Pancreas (tissue), 10 donors: ENCODE results near the gene NAA25. TPM values are rescaled to one million over a fixed set of nuclear protein-coding genes. Genes with fewer than 3 reads are reported as not detected.

Experiments used
- ATAC-seq, 4 donors: fragments of 200-7000 bp; cut with Tn5 transposase; one replicate each; pipeline versions ENCODE4 v1.8.0 to v1.9.1; 2020; ENCODE audit warnings: mild to moderate bottlenecking in 4 of 4, moderate library complexity in 4 of 4
- DNase-seq, 6 donors: peaks; one replicate each; pipeline ENCODE4 v3.0.0-alpha.2; 2020
- FAIRE-seq: peaks from 2 replicates; lab custom pipeline; 2012; peaks lifted over from hg19 to GRCh38; lab: Jason Lieb, UNC
- H3K27ac ChIP-seq, 4 donors: fragments of 200-600 bp; sonication (generic); 1 replicate in 3 of 4; 2 replicates in 1 of 4; pipeline versions ENCODE4 v1.5.0 to v1.8.0; 2020
- H3K27me3 ChIP-seq, 4 donors: fragments of 200-600 bp; one replicate each; pipeline ENCODE4 v1.8.0; 2021
- H3K36me3 ChIP-seq, 3 donors: fragments of 200-600 bp; sonication (generic) in 1 of 3; one replicate each; pipeline versions ENCODE4 v1.5.0 to v1.8.0; 2020 to 2021
- H3K4me1 ChIP-seq, 3 donors: fragments of 200-600 bp; one replicate each; pipeline ENCODE4 v1.8.0; 2021
- H3K4me3 ChIP-seq, 4 donors: fragments of 200-600 bp; sonication (generic) in 2 of 4; one replicate each; pipeline versions ENCODE4 v1.5.0 to v1.8.0; 2020 to 2021
- H3K9me3 ChIP-seq, 4 donors: fragments of 200-600 bp; one replicate each; pipeline ENCODE4 v1.8.0; 2021
- CTCF ChIP-seq, 4 donors: fragments of 200-600 bp; sonication (generic) in 3 of 4; IDR thresholded peaks; one replicate each; pipeline versions ENCODE4 v1.5.0 to v1.8.0; 2021; ENCODE audit warnings: antibody characterized with exemption in 4 of 4
- WGBS, 2 donors: extraction: QIAGEN DNeasy Blood & Tissue Kit; methylation state at CpG; one replicate each; pipeline ENCODE4 v1.1.7; 2013; 5-methylcytosine and 5-hydroxymethylcytosine counted together
- intact Hi-C, 3 donors: fragments of 100-400 bp; cut with DNase I; formaldehyde crosslinking; loops; one replicate each; pipeline versions ENCODE4 v1.11.1 to v1.14.2; 2022
- polyA plus RNA-seq, 2 donors: library from polyadenylated mRNA; stranded (reverse); fragments of 200-250 nt; gene quantifications; one replicate each; pipeline ENCODE4 v1.2.3, GENCODE V29; 2013
- total RNA-seq, 6 donors: library from RNA; stranded (reverse); fragmentation: NEBNext Ultra II Directional in 4 of 6; extraction: Animal tissue kit (Norgen Biotek cat#: 25700) in 4 of 6; gene quantifications; one replicate each; pipeline versions ENCODE4 v1.2.1 to v1.2.4, GENCODE V29; 2021 to 2023
- donor health status: healthy with polysubstance abuse.
- donor health status: DM: no; HTN: no; CAD: no; lungs with moderate emphysema.
- donor health status: DM: no; HTN: no; CAD: no.
- donor health status: control.
- donor health status: control.
- donor health status: Bipolar disorder and iron deficiency.
- donor health status: DM: yes; HTN: yes; CAD: no.
- donor health status: DM: no; HTN: no; CAD: no.
- donor health status: DM: no; HTN: no; CAD: no.
- donor health status: DM: yes; HTN: yes; CAD: no.

NAA25 gene
- total and polyA plus RNA-seq, 8 donors = 5.0 to 14.1 (median 12.0) TPM

- DNase-seq (no peak), ATAC-seq (no peak), FAIRE-seq (no peak)
- peaks cover 0 to 57% (median 24%) of the 10 kb centered on the region in 3 donors for H3K36me3 ChIP-seq
- H3K9me3 ChIP-seq = no peaks in the 10 kb centered on the region
- no peak for TF ChIP-seq CTCF (IDR thresholded peaks at IDR 0.05)
- H3K4me3 ChIP-seq = no peak overlapping the region
- no peaks in the 10 kb centered on the region for H3K4me1 ChIP-seq
- H3K27me3 ChIP-seq = no peaks in the 10 kb centered on the region
- intact Hi-C loops = no loop called here
- 71 to 81% methylated on average over 4 of the region's 4 CpGs for WGBS, 2 donors
- H3K27ac ChIP-seq = no peak overlapping the region
Measured at GRCh38 chr12:112035219-112035785, 73.3 kb downstream of the NAA25 start.

- 77 to 87% methylated on average over 5 of the region's 5 CpGs for WGBS, 2 donors
- H3K27ac ChIP-seq = no peak overlapping the region
- H3K4me3 ChIP-seq = no peak overlapping the region
- intact Hi-C loops = no loop called here
- DNase-seq (no peak), ATAC-seq (no peak), FAIRE-seq (no peak)
- H3K9me3 ChIP-seq = no peaks in the 10 kb centered on the region
- H3K36me3 ChIP-seq = peaks cover 0 to 43% (median 23%) of the 10 kb centered on the region in 3 donors
- H3K4me1 ChIP-seq = no peaks in the 10 kb centered on the region
- no peak for TF ChIP-seq CTCF (IDR thresholded peaks at IDR 0.05)
- no peaks in the 10 kb centered on the region for H3K27me3 ChIP-seq
Measured at GRCh38 chr12:112032292-112032691, 76.3 kb downstream of the NAA25 start.

DNA sequence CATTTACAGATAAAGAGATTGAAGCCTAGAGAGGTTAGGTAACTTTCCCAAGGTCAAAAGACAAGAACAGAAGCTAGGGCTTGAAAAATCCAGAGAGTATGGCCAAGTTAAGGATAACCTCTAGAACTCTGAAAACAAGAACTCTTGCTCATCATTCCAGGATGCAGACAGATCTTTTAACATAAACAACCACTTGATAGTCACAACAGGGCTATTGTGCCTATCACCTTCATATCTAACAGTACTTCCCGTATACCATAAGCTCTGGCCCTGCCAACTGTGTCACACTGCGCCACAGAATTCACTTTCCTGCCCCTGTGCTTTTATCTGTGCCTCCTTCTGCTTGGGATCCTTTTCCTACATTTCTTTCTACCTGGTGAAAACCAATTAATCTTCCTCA lies 77.1 kb downstream of the NAA25 start:
- DNase-seq (no peak), FAIRE-seq (no peak), ATAC-seq (peak in 2 of 4 donors; percentile 22 to 24)
- Histone ChIP-seq H3K36me3 (peaks cover 0 to 43% (median 23%) of the 10 kb centered on the region in 3 donors), H3K27ac (no peak overlapping the region), H3K4me3 (no peak overlapping the region), H3K4me1 (no peaks in the 10 kb centered on the region), H3K27me3 (no peaks in the 10 kb centered on the region), H3K9me3 (no peaks in the 10 kb centered on the region)
- WGBS, 2 donors = 62 to 67% methylated on average over 2 of the region's 2 CpGs
- TF ChIP-seq CTCF (IDR thresholded peaks at IDR 0.05) = no peak
- intact Hi-C loops = no loop called here

- FAIRE-seq (no peak), DNase-seq (no peak), ATAC-seq (no peak)
- no peak overlapping the region for H3K27ac ChIP-seq
- H3K9me3 ChIP-seq = no peaks in the 10 kb centered on the region
- no peak overlapping the region for H3K4me3 ChIP-seq
- WGBS, 2 donors = 96 to 97% methylated on average over 2 of the region's 2 CpGs
- H3K4me1 ChIP-seq = no peaks in the 10 kb centered on the region
- intact Hi-C loops = no loop called here
- H3K27me3 ChIP-seq = no peaks in the 10 kb centered on the region
- H3K36me3 ChIP-seq = peaks cover 0 to 31% (median 23%) of the 10 kb centered on the region in 3 donors
- no peak for TF ChIP-seq CTCF (IDR thresholded peaks at IDR 0.05)
Measured at GRCh38 chr12:112029301-112029700, 79.3 kb downstream of the NAA25 start.

DNA sequence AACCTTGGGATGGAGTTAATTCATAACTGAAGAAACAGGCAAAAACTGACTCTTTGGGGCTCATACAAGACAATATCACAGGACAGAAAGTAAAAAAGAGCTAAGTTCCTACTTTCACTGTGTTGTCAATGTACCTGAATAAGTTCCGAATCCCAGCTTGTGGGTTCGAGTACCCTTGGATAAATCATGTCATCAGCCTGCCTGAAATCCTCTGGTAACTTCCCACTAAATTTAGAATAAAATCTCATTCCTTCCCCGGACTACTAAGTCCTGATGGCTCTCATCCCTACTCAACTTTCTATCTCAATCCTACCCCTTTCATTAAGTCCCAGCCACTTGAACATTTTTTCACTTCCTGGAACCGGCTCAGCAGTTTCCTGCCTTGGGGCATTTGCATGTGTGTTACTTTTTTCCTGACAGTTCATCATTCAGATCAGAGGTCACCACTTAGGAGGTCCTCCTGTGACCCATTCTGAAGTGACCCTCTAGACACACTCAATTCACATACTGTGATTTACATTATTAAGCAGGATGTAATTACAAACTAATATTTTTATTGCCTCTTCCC lies 82.7 kb downstream of the NAA25 start:
- ATAC-seq (no peak), DNase-seq (no peak), FAIRE-seq (no peak)
- no peaks in the 10 kb centered on the region for H3K4me1 ChIP-seq
- no peak overlapping the region for H3K4me3 ChIP-seq
- peaks cover 0 to 32% (median 16%) of the 10 kb centered on the region in 3 donors for H3K36me3 ChIP-seq
- intact Hi-C loops = no loop called here
- no peak overlapping the region for H3K27ac ChIP-seq
- no peak for TF ChIP-seq CTCF (IDR thresholded peaks at IDR 0.05)
- 87 to 88% methylated on average over 4 of the region's 4 CpGs for WGBS, 2 donors
- H3K9me3 ChIP-seq = no peaks in the 10 kb centered on the region
- H3K27me3 ChIP-seq = no peaks in the 10 kb centered on the region
